AG09319 (cell line): ENCODE data around the gene ADAMTS19.

Source experiments
- DNase-seq: peaks from one replicate; pipeline ENCODE4 v3.0.0-alpha.2; 2010; ENCODE audit warnings: low read depth; ENCODE audit errors: extremely low read depth
- CTCF ChIP-seq: IDR thresholded peaks from 2 replicates; pipeline ENCODE4 v1.5.1; 2011; ENCODE audit warnings: low read depth, mild to moderate bottlenecking, inconsistent platforms, low read length, moderate library complexity

The ADAMTS19 gene

GRCh38 chr5:129506086-129506485 is 46.0 kb downstream of the ADAMTS19 start:
- DNase-seq = no peak
- no peak for TF ChIP-seq CTCF

- DNase-seq = no peak
- TF ChIP-seq CTCF = no peak
Observed at GRCh38 chr5:129506950-129507349, 46.9 kb downstream of the ADAMTS19 start.

- no peak for DNase-seq
- no peak for TF ChIP-seq CTCF
Observed at GRCh38 chr5:129507527-129507926, 47.4 kb downstream of the ADAMTS19 start.

- DNase-seq = no peak
- no peak for TF ChIP-seq CTCF
Observed at GRCh38 chr5:129508606-129509005, 48.5 kb downstream of the ADAMTS19 start.

- TF ChIP-seq CTCF = no peak
- DNase-seq = no peak
Observed at GRCh38 chr5:129509363-129509975, 49.4 kb downstream of the ADAMTS19 start.

- DNase-seq = no peak
- TF ChIP-seq CTCF = no peak
Observed at GRCh38 chr5:129511291-129511690, 51.2 kb downstream of the ADAMTS19 start.

- no peak for DNase-seq
- TF ChIP-seq CTCF = no peak
Observed at GRCh38 chr5:129541051-129541450, 81.0 kb downstream of the ADAMTS19 start.
